Measurements from ENCODE around the gene BPIFB3.

The BPIFB3 gene

GRCh38 chr20:33064572-33065287, 11.0 kb downstream of the BPIFB3 start:
- DNase-seq = no peak

GRCh38 chr20:33065785-33066184, 12.1 kb downstream of the BPIFB3 start:
- DNase-seq = no peak

- no peak for DNase-seq
Measured at GRCh38 chr20:33067806-33068205, 14.1 kb downstream of the BPIFB3 start.

GRCh38 chr20:33068251-33068939, 14.7 kb downstream of the BPIFB3 start:
- DNase-seq = no peak

GRCh38 chr20:33069673-33070072, 16.0 kb downstream of the BPIFB3 start:
- DNase-seq = no peak

GRCh38 chr20:33070111-33071053, 16.7 kb downstream of the BPIFB3 start:
- DNase-seq = no peak

- DNase-seq = no peak
Measured at GRCh38 chr20:33071198-33071597, 17.5 kb downstream of the BPIFB3 start.

GRCh38 chr20:33072362-33072761, 18.7 kb downstream of the BPIFB3 start:
- DNase-seq = no peak

GRCh38 chr20:33072813-33073212, 19.1 kb downstream of the BPIFB3 start:
- no peak for DNase-seq

- no peak for DNase-seq
Measured at GRCh38 chr20:33074675-33075074, 21.0 kb downstream of the BPIFB3 start.

- no peak for DNase-seq
Measured at GRCh38 chr20:33075281-33075680, 21.6 kb downstream of the BPIFB3 start.

GRCh38 chr20:33076662-33077372, 23.1 kb downstream of the BPIFB3 start:
- DNase-seq = peak; percentile 30

- no peak for DNase-seq
Measured at GRCh38 chr20:33079259-33079658, 25.6 kb downstream of the BPIFB3 start, which contains the start of gene BPIFB4. TSS of gene BPIFB4 (plus strand) at chr20:33079643. CDS start at chr20:33081527, 1,884 bp downstream.

GRCh38 chr20:33081411-33082154, 27.9 kb downstream of the BPIFB3 start:
- peak; percentile 2 for DNase-seq

GRCh38 chr20:33082546-33082945, 28.8 kb downstream of the BPIFB3 start:
- DNase-seq = no peak

- DNase-seq = no peak
Measured at GRCh38 chr20:33083544-33084340, 30.0 kb downstream of the BPIFB3 start.

GRCh38 chr20:33084722-33085121, 31.0 kb downstream of the BPIFB3 start:
- DNase-seq = no peak

- no peak for DNase-seq
Measured at GRCh38 chr20:33086052-33086722, 32.5 kb downstream of the BPIFB3 start.

- no peak for DNase-seq
Measured at GRCh38 chr20:33091147-33091546, 37.4 kb downstream of the BPIFB3 start.

GRCh38 chr20:33091693-33092092, 38.0 kb downstream of the BPIFB3 start:
- DNase-seq = no peak

Measured in inflammatory macrophage treated with lipopolysaccharide for 4 hours (primary cell).